ELR (cell line): ENCODE data around the gene ADA.
A peak's percentile ranks its signal among the peaks of the same experiment; 100 is the strongest.
"Not testable (repeated sequence)": the region's sequence is repeated elsewhere in the genome, so short reads cannot be mapped to it uniquely, and the experiment has no call there.

Experiments
- DNase-seq: peaks from one replicate; pipeline ENCODE4 v3.0.0-alpha.2; 2015; ENCODE audit warnings: low read depth

ADA gene

GRCh38 chr20:44678990-44679611 lies 27.6 kb upstream of the ADA start:
- DNase-seq = no peak

- DNase-seq = no peak
Observed at GRCh38 chr20:44678242-44678641, 26.7 kb upstream of the ADA start.

DNA sequence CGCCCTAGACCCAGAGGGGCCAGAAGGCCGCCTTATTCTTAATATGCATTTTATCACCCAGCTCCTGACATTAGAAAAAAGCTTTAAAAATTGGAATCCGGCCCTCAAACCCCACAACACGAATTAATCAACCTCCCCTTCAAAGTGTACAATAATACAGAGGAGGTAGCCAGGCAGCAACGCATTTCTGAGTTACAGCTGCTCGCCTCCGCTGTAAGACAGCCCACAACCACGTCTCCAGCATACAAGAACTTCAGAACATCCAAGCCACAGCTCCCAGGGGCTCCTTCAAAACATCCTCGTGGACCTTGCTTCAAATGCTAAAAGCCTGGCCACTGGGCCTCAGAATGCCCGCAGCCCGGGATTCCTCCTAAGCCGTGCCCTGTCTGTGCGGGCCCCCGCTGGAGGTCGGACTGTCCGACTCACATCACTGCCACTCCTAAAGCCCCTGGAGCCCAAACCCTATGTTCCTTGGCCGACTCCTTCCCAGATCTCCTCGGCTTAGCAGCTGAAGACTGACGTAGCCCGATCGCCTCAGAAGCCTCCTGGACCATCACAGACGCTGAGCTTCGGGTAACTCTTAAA lies 20.9 kb upstream of the ADA start:
- not testable (repeated sequence) for DNase-seq

- not testable (repeated sequence) for DNase-seq
Observed at GRCh38 chr20:44671541-44671940, 20.0 kb upstream of the ADA start.

GRCh38 chr20:44670851-44671250 lies 19.4 kb upstream of the ADA start:
- DNase-seq = peak; percentile 89

- no peak for DNase-seq
Observed at GRCh38 chr20:44666066-44666465, 14.6 kb upstream of the ADA start.

DNA sequence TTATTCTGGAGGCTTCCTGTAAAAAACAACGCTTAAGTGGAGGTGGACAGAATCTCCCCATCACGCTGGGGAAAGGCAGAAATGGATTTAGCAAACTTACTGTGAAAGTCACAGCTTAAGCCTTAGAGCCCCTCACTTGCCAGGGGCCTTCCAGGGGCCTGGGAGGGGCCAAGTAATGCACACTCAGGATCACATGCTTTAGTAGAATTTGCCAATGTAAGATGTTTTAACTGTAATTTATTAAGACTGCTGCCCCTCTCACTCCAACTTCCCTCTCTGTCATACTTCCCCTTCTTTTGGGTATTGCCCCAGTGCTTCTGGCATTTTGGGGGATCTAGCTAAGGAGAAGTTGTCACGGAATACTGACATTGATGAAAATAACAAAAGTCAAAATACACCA lies 12.6 kb upstream of the ADA start:
- DNase-seq = no peak

GRCh38 chr20:44662261-44662660 lies 10.8 kb upstream of the ADA start:
- DNase-seq = no peak

GRCh38 chr20:44660581-44660980 lies 9.1 kb upstream of the ADA start:
- DNase-seq = peak; percentile 13

- DNase-seq = no peak
Observed at GRCh38 chr20:44659931-44660330, 8.4 kb upstream of the ADA start.

- DNase-seq = no peak
Observed at GRCh38 chr20:44658810-44659209, 7.3 kb upstream of the ADA start.

DNA sequence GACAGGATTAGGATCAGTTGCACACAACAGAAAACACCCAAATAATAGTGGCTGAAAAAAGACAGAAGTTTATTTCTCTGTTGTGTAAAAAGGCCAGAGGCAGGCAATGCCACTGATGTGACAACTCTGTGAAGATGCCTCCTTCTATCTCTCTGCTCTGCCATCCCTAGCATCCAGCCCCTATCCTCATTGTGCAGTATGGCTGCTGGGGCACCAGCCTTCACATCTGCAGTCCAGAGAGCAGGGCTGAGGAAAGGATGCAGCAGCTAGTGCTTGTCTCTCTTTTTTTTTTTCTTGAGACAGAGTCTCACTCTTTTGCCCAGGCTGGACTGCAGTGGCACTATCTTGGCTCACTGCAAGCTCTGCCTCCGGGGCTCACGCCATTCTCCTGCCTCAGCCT lies 6.4 kb upstream of the ADA start:
- DNase-seq = no peak

DNA sequence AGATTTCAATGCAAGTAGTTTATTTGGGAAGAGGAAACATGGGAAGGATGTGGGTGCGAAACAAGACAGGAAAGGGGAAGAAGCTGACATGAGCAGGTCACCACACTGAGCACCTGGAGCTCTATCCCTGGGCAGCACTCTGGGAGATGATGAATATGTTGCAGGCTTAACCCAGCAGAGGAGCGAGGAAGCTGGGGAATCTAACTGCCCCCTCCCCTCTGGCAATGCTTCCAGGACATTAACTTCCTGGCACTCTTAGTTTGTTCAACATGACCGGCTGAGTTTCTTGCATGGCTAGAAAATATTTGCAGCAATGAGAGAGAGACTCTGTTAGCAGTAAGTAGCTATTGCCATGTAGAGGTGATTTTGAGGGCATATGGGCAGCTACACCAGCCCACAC lies 4.9 kb upstream of the ADA start:
- no peak for DNase-seq

DNA sequence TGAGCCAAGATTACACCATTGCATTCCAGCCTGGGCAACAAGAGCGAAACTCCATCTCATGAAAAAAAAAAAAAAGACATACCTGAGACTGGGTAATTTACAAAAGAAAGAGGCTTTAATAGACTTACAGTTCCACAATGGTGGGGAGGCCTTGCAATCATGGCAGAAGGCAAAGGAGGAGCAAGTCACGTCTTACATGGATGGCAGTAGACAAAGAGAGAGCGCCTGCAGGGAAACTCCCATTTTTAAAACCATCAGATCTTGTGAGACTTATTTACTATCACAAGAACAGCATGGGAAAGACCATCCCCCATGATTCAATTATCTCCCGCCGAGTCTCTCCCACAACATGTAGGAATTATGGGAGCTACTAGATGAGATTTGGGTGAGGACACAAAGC lies 2.7 kb upstream of the ADA start:
- DNase-seq = not testable (repeated sequence)

DNA sequence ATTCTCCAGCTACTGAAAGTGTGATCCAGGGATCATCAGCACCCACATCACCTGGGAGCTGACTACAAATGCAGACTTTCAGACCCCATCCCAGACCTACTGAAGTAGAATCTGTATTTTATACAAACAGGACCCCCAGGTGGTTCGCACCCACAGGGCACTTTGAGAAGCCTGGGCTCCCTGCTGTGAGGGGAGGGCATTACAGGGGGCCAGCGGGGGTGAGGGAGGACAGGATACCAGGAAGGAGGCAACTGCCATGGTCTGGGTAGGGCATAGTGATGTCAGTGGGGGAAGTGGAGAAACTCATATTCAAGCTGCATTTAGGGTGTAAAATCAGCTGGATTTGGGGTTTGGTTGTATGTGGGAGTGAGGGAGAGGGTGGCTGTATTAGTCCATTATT lies 2.0 kb upstream of the ADA start:
- DNase-seq = no peak

DNA sequence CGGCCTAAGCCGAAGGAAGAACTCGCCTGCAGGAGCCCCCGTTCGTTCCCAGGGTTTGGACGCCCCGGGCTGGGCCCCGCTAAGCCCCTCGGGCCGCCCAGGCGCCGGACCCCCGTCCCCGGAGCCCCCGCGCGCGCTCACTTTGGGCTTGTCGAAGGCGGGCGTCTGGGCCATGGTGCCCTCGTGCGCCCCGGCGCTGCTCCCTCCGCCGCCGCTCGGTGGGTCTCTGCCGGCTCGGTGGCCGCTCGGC lies 140 bp downstream of the ADA start:
- DNase-seq = no peak

DNA sequence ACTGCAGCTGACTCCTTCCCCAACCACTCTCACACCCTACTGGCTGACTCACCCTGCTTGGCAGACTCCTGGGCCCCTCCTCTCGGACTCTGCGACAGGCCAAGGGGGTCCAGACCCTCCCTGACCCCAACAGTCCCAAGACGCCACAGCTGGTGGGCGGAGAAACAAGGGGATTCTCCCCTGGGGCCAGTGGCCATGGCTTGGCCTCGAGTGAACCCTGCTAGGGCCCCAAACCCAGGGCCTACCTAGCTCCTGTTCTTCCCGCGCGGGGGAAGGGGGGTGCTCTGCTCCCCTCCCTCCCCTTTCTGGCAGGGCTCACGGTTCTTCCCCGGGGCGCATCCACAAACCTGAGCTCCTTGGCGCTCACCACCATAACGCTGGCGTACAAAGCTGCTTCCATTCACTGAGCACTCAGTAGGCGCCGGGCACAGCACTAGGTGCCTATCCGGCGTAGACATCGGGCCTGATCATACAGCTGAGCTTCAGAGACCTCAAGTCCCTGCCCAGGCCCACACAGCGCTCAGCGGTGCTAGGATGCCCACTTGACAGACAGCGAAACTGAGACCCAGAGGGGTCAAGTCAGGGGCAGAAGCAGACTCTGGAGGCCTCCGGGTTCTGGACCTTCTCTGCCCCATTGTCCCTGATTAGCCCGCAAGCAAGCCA lies 597 bp downstream of the ADA start:
- no peak for DNase-seq

GRCh38 chr20:44649976-44650375 lies 1.5 kb downstream of the ADA start:
- DNase-seq = no peak

- no peak for DNase-seq
Observed at GRCh38 chr20:44649126-44649525, 2.4 kb downstream of the ADA start.

- DNase-seq = peak; percentile 42
Observed at GRCh38 chr20:44648579-44648978, 2.9 kb downstream of the ADA start.

GRCh38 chr20:44648068-44648467 lies 3.4 kb downstream of the ADA start:
- no peak for DNase-seq

GRCh38 chr20:44646641-44647274 lies 4.7 kb downstream of the ADA start:
- peak; percentile 88 for DNase-seq

GRCh38 chr20:44646023-44646640 lies 5.4 kb downstream of the ADA start:
- DNase-seq = peak; percentile 12
